ENCODE results near the gene NBL1.
A peak's percentile ranks its signal among the peaks of the same experiment; 100 is the strongest.

The NBL1 gene

DNA sequence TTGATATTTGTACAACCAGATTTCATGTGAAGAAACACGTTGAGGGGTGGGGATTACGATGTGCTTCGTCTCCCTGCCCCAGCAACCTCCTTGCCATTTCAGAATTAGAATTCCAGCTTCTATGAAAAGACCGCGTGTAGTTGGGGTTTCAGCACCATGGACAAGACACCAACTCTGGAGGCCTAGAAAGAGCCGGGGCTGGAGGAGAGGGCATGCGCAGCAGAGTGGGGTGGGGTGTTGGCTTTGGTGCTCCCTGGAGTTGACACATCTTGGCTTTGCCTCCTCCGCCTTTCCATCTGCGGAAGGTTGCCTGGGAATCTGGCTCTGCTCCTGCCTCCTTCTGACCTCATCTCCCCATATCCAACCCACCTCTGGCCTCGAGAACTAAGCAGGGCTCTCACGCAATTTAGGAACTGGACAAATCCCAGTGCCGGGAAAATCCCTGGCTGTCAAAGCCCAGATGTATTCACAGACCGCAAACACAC is 32.4 kb downstream of the NBL1 start:
- DNase-seq, result no peak

DNA sequence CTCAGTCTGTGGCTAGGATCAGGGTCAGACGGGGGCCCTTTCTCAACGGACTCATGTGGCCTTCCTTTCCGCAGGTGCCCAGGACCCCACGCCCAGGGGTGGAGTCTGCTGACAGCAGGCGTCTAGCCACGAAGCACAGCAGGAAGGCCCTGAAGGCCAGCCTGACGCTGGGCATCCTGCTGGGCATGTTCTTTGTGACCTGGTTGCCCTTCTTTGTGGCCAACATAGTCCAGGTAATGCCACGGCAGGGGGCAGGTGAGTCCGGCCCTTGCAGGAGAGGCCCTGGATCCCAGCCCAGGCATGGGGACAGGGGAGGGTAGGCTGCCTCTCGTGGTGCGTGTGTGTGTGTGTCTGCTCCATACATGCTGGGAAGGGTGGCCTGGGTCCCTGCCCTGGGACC is 34.4 kb downstream of the NBL1 start:
- DNase-seq, result no peak

DNA sequence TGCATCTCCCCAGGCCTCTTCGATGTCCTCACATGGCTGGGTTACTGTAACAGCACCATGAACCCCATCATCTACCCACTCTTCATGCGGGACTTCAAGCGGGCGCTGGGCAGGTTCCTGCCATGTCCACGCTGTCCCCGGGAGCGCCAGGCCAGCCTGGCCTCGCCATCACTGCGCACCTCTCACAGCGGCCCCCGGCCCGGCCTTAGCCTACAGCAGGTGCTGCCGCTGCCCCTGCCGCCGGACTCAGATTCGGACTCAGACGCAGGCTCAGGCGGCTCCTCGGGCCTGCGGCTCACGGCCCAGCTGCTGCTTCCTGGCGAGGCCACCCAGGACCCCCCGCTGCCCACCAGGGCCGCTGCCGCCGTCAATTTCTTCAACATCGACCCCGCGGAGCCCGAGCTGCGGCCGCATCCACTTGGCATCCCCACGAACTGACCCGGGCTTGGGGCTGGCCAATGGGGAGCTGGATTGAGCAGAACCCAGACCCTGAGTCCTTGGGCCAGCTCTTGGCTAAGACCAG is 34.9 kb downstream of the NBL1 start:
- DNase-seq, result no peak

DNA sequence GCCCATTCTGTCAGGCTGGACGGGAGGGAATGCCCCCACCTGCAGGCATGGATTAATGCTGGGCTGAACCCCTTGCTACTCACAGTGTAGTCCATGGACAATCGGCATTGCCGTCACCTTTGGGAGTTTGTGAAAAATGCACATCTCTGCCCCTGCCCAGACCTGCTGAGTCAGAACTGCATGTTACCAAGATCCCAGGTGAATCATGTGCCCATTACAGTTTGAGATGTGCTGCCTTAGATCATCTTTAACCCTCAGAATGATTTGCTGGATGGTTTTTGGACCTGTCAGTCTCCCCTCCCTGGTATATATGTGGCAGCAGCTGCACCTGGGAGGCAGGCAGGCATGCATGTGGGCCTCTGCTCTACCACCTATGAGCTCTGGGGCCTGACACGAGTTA is 35.6 kb downstream of the NBL1 start:
- DNase-seq, result no peak

DNA sequence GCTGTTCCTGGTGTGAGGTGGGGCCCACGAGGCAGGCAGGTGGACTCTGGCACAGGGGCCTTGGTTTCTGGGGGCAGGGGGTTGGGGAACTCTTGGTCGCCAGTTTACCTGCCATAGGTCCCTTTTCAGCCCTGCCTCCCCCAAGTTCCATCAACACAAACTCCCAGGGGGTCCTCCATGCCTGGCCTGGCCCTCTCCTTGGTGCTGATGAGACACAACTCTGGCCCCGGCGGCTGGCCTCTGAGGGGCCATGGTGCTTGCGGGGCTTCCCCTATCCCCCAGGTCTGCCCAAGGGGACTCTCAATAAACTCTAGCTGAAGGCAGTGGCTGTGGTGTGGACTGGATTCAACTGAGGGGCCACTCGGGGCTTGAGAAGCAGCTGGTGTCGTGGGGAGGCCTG is 36.5 kb downstream of the NBL1 start:
- DNase-seq, result no peak

DNA sequence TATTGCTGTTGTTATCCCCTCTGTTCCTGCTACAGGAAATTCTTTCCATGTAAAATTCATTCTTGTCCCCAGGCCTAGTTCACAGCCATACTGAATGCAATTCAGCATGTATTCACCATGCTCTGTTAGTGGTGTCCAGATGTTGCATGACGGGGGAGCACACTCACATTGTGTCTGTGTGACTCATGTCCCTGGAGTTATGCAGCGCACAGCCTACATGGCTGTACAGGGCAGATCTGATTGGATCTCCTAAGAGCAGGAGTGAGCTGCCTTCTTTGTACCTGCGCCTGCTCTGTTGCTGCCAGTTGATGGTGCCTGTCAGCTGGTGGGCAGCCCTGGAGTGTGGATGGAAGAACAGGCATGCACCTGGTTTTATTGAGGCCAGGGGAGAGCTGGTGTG is 38.1 kb downstream of the NBL1 start:
- no peak for DNase-seq

DNA sequence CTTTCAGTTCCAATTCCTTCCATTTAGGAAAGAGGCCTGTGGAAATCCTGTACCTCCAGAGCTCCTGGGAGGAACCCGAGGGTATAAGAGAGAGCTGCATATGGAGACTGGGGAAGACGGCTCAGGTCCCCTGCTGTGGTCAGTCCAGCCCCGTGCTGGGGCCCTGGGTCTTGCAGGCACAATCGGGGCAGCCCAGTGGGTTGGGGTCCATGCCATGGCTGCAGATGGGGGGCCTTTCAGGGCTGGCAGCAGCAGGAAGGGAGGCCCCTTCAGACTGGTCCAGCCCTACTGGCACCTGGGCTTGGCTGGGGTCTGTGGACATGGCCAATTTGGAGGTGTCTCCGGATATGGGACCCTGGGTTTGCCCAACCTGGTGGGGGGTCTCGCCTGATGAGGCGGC is 38.8 kb downstream of the NBL1 start:
- DNase-seq, result no peak

DNA sequence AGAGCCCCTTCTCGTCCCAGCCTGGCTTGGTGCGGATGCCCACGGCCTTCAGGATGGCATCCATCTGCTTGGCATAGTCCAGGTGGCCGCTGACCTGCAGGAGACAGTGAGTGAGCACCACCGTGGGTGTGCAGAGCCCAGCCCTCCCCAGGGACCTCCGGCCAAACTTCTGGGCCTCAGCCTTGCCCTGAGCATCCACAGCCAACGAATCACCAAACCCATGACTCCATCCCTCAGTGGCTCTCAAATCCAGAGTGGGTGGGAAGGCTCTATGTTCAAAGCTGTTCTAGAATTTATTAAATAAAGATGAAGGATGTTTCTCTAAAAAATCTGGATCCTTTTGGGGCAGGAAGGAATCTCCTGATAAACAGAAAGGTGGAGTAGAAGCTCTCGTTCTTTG is 39.2 kb downstream of the NBL1 start:
- no peak for DNase-seq

DNA sequence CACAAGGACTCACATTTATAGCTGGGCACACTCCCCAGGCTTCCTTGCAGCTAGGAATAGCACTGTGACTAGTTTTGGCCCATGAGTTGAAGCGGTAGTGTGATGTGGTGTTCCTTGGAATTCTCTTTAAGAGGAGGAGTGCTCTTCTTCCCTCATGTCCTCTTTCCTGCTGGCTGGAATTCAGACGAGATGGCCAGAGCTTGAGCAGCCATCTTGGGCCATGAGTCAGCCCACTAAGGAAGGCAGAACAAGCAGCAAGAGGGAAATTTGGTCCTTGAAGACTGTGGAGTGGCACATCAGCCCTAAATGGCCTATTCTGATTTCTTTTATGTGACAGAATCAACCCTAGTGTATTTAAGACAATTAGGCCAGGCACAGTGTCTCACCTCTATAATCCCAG is 40.6 kb downstream of the NBL1 start:
- no peak for DNase-seq

DNA sequence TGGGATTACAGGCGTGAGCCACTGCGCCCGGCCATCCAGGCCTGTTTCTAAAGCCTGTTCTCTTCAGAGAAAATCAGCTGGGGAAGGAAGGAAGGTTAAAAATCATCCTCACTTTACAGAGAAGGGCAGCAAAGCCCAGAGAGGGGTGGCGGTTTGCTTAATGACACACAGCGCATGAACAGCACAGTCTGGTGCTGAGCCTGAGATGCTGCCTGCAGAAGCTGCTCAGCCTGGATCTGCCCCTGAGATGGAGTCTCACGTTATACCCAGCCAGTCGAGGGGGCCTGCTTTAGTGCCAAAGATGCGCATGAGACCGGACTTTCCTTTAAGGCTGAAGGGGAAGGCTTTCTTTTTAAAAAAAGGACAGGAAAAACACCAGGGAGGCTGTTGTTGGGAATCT is 41.9 kb downstream of the NBL1 start:
- no peak for DNase-seq

DNA sequence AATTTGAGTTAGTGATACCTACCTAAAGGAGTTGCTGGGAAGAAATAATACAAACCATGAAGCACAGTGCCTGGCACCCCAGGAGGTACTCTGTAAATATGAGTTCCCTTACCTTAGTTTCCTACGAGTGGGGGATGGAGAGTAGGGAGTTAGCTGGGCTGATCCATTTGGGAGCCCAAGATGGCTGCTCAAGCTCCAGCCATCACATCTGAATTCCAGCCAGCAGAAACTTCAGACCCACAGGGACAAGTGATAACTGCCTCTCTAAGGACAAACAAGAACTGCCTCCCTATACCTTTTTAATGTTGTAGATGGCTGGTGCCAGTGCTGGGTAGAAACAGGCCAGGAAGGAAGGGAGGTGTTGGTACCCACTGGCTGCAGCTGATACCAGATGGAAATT is 43.3 kb downstream of the NBL1 start:
- DNase-seq, result no peak

DNA sequence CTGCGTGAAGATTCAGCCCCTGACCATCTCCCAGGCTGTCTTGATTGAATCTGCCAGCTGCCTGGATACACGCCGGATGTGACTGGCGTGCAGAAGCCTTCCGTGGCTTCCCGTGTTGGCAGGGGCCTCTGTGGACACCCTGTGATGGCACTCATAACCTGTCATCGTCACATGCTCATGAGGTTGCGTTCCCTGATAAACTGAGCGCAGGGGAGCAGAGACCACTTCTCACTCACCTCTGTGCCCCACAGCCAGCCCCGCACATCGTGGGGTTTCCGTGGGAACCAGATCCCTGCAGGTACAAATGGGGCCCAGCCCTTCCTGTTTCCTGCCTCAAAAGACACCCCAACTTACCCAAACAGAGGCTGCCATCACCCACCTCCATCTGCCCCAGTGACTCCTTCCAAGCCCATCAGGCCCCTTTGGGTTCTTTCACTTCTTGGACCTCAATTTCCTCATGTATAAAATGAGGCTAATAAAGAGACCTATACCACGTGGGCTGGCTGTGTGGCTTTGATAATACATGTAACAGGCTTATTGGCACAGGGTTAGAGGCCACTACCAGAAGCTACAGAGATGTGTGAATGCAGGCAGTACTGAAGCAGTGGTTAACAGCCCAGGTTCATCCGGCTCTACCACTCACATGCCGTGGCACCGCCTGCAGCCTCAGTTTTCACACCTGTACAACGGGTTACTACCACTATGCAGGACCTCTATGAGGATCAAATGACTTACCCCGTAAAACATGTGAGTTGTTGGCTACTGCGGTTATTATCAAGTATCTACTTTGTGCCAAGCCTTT is 44.1 kb downstream of the NBL1 start:
- no peak for DNase-seq

DNA sequence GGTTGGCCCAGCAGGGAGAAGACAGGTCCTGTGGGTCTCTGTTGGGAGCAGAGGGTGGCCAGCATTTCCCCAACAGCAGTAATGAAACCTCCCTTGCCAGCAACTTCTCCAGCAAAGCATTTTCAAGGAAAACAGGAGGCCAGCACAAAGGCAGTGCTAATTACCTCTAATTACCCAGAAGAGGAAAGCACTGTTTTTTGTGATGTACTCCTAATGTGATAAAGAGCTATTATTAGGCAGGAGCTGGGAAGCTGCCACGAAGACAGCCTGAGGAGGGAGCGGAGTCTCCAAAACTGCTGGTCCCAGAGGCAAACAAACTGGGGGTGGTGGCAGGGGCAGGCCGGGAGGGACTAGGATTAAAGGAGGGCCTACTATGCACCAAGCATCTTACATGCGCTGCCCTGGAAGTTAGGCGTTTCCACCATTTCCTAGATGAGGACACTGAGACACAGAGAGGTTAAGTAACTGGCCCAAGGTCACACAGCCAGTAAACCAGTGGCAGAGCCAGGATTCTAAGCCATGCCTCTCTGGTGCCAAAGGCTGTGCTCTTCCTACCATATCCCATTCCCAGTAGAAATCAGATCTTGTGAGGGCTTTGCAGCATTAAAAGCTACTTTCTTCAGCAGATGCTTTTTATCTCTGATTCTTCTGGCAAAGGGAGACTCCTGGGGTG is 45.1 kb downstream of the NBL1 start:
- DNase-seq, result no peak

DNA sequence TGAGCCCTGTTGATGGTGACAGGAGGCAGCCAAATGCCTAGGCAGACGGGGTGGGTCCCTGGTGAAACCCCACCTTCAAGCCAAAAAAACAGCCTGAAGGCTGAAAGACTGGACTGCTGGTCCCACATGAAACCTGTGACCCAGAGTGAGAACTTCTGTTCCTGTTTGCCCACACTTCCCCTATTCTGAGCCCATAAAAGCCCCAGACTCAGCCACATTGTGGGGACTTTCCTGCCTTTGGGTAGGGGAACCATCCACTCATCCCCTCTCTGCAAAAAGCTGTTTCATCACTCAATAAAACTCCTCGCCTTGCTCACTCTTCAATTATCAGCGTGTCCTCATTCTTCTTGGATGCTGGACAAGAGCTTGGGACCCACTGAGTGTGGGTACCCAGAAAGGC is 45.7 kb downstream of the NBL1 start:
- no peak for DNase-seq

DNA sequence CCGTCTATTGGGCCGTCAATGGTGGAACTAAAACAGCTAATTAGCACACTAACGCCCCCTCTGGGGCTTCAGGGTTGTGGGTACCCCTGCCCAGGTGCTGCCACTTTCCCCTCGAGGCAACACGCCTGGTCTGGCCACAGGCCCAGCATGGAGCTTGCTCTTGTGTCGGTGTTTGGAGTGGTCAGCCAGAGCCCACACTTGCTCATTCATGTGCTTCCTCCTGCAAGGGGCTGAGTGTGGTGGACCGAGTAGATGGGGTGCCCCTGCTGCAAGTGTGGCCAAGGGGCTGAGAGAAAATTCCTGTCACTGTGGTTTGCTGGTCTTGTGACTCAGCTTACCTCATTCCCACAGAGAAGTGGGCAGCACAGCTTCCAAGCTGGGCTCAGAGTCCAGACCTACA is 46.2 kb downstream of the NBL1 start:
- DNase-seq, result no peak

DNA sequence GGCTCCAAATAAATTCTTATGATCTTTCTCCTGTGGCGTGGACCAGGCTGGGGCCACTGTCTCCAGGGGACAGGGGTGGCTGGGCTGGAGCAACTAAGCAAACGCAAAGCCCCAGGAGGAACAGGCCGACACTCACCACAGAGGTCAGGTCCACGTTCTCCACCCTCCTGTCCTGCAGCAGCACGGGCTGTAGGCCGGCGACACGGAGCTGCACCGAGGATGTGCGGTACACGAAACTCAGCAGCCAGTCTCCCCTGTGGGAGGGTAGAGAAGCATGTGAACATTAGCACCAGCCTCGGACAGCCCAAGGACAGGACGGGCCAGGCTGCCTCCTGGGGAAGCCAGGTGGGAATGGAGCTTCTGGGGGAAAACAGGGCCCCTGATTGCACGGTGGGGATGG is 50.2 kb downstream of the NBL1 start:
- DNase-seq, result no peak

DNA sequence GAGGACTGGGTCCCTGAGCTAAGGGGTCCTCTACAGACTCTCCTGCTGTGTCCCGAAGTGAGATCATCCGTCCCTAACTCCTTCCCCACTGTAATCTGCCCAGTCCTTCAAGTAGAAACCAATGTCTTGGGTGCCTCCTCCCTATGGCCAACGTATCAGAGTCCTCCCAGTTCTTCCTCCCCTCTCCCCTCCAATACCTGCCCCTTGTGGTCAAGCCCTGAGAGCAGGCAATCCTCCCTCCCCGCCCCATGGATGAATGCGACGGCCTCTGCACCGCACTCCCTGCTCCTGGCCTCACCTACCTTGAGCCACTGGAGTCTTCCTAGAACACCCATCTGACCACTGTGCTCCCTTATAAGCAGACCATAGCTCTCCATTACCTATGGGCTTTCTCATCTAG is 51.7 kb downstream of the NBL1 start:
- DNase-seq, result no peak

DNA sequence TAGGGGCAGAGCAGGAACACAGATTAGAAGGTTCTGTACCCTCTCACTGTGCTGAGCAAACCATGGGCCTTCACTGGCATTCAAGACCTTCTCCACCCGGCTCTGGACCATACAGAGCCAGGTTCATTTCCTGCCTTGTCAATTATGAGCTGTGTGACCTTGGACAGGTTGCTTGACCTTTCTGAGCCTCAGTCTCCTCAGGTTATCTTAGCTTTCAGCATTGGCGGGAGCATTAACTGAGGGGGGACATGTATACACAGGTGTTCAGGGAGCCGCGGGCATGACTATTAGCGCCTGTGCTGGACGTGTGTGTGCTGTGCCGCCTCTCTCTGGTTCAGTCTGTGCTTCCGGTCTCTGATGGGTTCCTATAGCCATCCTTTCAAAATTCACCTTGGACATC is 52.7 kb downstream of the NBL1 start:
- DNase-seq, result no peak

DNA sequence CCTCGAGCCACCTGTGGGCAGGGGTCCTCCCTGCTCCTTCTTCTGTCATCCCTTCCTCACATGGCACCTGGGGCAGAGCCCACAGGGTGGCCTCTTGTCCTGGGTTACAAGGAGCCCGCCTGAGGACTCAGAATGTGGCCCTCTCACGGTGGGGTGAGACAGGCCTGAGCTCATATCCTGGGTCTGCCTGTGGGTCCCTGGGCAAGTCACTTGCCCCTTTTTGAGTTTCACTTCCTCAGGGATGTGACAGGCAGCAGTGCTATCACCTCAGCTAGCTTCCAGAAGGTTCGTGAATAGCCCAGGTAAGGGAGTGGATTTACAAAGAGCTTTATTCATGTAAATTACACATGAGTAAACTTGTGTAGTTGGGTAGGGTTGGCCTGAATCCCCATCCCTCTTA is 54.1 kb downstream of the NBL1 start:
- no peak for DNase-seq

DNA sequence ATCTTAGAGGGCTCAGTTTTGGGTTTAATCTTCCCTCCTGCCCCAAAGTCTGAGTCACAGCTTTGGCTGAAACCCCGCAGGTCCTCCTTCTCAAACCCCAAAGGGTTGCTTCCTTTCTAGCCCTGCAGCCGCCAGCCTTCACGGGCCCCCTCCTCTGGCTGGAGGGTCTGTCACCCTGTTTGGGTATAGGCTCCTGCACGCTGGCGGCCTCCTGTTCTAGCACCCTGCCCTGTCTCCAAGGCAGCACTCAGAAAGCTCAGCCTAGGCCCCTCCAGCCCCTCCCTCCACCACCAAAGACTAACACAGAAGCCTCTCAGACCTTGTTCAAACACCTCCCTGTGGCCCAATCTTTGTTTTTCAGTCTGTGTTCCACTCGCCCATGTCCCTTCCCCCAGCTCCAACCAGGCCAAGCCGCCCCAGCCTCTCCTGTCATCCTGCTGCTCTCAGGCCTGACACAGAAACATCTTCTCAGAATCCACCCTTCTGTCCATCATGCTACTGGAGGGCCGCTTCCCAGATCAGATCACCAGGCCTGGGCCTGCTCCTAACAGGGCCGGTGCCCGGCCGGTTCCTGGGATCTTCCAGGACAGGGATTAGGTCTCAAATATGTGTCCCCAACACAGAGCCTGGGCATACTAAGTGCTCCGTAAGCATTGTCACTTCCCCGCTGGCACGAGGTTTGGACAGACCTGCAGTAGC is 56.1 kb downstream of the NBL1 start:
- DNase-seq, result no peak

DNA sequence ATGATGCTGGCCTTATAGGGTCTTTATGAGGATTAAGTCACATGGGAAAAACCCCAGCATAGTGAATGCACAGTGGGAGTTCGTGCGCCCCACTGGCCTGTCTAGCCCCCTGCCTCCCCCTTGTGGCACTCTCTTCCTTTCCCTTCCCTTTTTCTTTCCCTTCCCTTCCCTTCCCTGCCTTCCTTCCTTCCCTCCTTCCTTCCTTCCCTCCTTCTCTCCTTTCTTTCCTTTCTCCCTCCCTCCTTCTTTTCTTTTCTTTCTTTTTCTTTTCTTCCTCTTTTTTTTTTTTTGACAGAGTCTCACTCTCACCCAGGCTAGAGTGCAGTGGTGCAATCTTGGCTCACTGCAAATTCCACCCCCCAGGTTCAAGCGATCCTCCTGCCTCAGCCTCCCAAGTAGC is 59.2 kb downstream of the NBL1 start:
- no peak for DNase-seq

DNA sequence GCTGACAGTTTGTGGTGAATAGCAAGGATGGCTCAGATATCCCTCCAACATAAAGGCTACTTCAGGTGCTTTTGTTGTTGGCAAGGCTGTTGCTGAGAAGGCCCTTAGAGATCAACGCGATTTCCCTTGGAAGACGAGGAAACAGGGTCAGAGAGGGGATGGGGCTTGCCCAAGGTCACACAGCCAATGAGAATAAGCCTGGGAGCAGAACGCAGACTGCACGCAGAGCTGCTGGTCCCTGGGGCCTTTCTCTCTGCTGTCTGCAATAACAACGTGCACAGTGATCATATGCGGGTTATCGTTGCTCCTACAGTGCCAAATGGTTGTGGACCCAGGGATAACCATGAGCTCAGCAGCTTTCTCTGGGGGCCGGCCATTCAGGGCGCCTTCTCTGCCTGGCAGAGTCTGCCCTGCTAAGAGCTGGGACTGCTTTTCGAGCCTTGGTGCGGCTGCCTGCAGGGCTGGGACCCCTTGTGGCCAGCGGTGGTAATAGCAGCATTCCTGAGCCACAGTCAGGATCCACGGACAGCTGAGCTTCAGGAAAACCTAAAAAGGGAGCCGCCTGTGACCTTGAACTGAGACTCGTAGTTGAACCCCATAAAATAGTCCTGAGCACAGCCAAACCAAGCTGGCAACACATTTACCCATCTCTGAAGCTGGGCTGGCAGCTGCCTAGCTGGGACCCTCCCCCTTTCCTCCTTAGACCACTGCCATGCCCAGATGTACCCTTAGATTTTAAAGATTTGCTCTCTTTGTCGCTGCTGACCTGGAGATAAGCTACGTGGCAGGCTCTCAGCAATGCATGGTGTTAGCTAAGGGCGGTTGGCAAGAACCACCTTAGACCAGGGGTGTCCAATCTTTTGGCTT is 60.4 kb downstream of the NBL1 start:
- peak; percentile 58 for DNase-seq

DNA sequence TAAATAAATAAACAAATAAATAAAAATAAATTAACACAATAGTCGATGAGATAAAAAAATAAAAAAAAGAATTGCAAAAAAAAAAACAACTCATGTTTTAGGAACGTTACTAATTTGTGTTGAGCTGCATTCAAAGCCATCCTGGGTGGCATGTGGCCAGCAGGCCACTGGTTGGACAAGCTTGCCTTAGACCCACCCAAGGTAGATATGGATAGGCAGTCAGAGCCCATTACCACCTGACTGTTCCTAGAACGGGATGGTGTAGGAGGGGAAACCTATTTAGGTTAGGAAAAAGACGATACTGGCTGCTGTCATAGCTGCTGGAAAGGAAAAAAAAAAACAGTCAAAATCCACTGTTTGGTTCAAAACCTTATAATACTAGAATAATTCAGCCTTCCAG is 61.4 kb downstream of the NBL1 start:
- no peak for DNase-seq
